LNCAP (cell line): Measurements from ENCODE around the gene AP1S2.

Source experiments
- CTCF ChIP-seq: fragments of 450-650 bp; IDR thresholded peaks from 2 replicates; pipeline ENCODE4 v1.5.1; 2017; ENCODE audit warnings: mild to moderate bottlenecking

The AP1S2 gene

GRCh38 chrX:15790769-15791290 is 63.8 kb downstream of the AP1S2 start:
- TF ChIP-seq CTCF: no peak

- no peak for TF ChIP-seq CTCF
Measured at GRCh38 chrX:15789979-15790768, 64.4 kb downstream of the AP1S2 start, which contains the start of gene ZRSR2. ZRSR2 (plus strand) TSS chrX:15790484; CDS start chrX:15790496, 12 bp downstream.

GRCh38 chrX:15786915-15787314 is 67.7 kb downstream of the AP1S2 start:
- TF ChIP-seq CTCF: no peak

GRCh38 chrX:15785176-15785750 is 69.3 kb downstream of the AP1S2 start:
- no peak for TF ChIP-seq CTCF

GRCh38 chrX:15781961-15782699 is 72.5 kb downstream of the AP1S2 start:
- no peak for TF ChIP-seq CTCF
